ENCODE results near the gene TOX3. TPM values are rescaled to one million over a fixed set of nuclear protein-coding genes. Genes with fewer than 3 reads are reported as not detected.

Gene TOX3
- total RNA-seq, 1 donor = not detected

GRCh38 chr16:52439750-52440149 lies 107.2 kb downstream of the TOX3 start:
- DNase-seq (ENCODE audit: low read depth) = no peak
- H3K4me3 ChIP-seq (ENCODE audit: low read depth, low read length) = no peak overlapping the region
- no peak for TF ChIP-seq CTCF (IDR thresholded peaks at IDR 0.05; ENCODE audit: insufficient read depth, low read length)

GRCh38 chr16:52439171-52439701 lies 107.7 kb downstream of the TOX3 start:
- no peak overlapping the region for H3K4me3 ChIP-seq (ENCODE audit: low read depth, low read length)
- no peak for TF ChIP-seq CTCF (IDR thresholded peaks at IDR 0.05; ENCODE audit: insufficient read depth, low read length)
- no peak for DNase-seq (ENCODE audit: low read depth)

- H3K4me3 ChIP-seq (ENCODE audit: low read depth, low read length) = no peak overlapping the region
- DNase-seq (ENCODE audit: low read depth) = no peak
- no peak for TF ChIP-seq CTCF (IDR thresholded peaks at IDR 0.05; ENCODE audit: insufficient read depth, low read length)
Measured at GRCh38 chr16:52437277-52437670, 109.7 kb downstream of the TOX3 start.

GRCh38 chr16:52436339-52437276 lies 110.3 kb downstream of the TOX3 start:
- no peak for DNase-seq (ENCODE audit: low read depth)
- TF ChIP-seq CTCF (IDR thresholded peaks at IDR 0.05; ENCODE audit: insufficient read depth, low read length) = no peak
- H3K4me3 ChIP-seq (ENCODE audit: low read depth, low read length) = no peak overlapping the region

- H3K4me3 ChIP-seq (ENCODE audit: low read depth, low read length) = no peak overlapping the region
- DNase-seq (ENCODE audit: low read depth) = no peak
- no peak for TF ChIP-seq CTCF (IDR thresholded peaks at IDR 0.05; ENCODE audit: insufficient read depth, low read length)
Measured at GRCh38 chr16:52434224-52434623, 112.7 kb downstream of the TOX3 start.

- TF ChIP-seq CTCF (IDR thresholded peaks at IDR 0.05; ENCODE audit: insufficient read depth, low read length) = no peak
- DNase-seq (ENCODE audit: low read depth) = no peak
- no peak overlapping the region for H3K4me3 ChIP-seq (ENCODE audit: low read depth, low read length)
Measured at GRCh38 chr16:52433643-52434042, 113.3 kb downstream of the TOX3 start.

Measured in fibroblast of the aortic adventitia (primary cell).